HG02884 (cell line): ENCODE results near the gene KRT32.

ENCODE experiments used
- ATAC-seq: cut with Tn5 transposase; IDR thresholded peaks from one replicate; pipeline ENCODE4 v1.9.1; 2021; ENCODE audit warnings: mild to moderate bottlenecking, moderate library complexity; ENCODE audit not compliant: unreplicated experiment

The KRT32 gene

DNA sequence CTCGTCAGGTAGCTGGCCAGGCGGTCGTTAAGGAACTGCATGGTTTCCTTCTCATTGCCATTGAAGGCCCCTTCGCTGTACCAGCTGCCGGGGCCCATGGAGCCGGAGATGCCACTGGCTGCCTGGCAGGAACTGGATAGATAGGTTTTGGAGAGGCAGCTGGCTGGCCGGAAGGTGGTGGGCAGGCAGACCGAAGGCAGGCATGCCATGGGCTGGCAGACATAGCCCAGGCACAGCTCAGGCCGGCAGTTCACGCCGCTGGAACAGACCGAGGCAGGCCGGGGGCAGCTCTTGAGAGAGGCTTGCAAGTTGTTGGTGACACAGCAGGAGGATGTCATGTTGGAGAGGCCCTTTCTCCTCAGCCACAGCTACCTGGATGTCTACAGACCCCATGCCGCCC, at the start of gene KRT32:
TSS of gene KRT32 (minus strand) at position 399 of the 400 bp plus-strand sequence. CDS start at position 338, 61 bp downstream.
- no peak for ATAC-seq

DNA sequence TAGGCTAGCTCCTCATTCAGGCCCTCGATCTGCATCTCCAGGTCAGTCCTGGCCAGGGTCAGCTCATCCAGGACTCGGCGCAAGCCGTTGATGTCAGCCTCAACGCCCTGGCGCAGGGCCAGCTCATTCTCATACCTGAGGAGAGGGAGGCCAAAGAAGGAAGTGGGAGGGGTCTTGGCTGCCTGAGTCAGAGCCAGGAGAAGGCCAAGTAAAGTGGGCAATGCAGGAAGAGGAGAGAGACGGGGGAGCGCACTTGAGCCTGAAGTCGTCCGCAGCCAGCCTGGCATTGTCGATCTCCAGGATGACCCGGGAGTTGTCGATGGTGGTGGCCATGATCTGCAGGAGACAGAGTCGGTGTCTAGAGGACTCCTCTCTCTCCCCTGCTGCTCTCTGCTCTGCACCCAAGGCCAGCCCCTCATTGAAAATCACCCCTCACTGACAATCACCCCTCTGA, 49.7 kb upstream of the KRT32 start:
- ATAC-seq: no peak

DNA sequence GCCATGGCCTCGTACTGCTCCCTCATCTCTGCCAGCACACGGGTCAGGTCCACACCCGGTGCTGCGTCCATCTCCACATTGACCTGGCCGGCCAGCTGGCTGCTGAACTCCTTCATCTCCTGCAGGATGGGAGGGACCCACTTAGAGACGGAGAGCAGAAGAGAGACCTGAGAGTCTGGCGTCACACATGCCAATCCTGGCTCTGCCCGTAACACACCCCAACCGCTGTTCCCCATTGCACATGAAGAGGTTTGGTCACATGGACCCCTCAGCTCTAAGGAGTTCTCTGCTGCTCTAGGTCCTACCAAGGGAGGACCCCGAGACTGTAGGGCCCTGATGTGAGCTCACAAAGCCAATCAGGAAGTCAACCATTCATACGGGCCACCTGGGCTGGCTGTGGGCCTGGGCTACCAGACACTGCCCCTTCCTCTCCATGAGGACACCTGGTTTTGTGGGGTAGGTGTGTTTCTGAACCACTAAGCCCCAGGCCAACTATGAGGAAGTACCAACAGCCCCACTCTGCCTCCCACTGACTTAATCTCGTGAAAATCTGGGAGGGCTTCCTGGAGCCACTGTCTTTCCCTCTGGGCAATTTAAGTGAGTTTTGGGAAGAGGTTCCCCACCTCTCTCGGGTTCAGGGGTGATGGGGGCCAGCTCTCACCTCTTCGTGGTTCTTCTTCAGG, 49.1 kb upstream of the KRT32 start:
- no peak for ATAC-seq

DNA sequence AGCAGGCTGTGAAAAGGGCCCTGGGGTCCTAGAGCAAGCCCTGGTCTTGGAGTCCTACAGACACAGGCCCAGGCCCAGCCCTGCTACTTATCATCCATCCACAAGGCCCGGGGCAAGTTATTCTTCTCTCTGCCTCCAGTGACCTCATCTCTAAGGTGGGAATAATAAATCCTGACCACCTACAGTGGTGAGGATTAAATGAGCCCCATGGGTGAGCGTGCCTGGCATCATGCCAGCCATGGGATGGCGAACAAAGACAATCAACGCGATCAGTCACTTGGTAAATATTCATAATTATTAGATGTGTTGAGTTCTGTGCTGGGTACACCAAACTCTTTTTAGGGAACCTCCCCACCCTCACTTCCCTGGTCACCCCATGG, 46.0 kb upstream of the KRT32 start:
- ATAC-seq: no peak

DNA sequence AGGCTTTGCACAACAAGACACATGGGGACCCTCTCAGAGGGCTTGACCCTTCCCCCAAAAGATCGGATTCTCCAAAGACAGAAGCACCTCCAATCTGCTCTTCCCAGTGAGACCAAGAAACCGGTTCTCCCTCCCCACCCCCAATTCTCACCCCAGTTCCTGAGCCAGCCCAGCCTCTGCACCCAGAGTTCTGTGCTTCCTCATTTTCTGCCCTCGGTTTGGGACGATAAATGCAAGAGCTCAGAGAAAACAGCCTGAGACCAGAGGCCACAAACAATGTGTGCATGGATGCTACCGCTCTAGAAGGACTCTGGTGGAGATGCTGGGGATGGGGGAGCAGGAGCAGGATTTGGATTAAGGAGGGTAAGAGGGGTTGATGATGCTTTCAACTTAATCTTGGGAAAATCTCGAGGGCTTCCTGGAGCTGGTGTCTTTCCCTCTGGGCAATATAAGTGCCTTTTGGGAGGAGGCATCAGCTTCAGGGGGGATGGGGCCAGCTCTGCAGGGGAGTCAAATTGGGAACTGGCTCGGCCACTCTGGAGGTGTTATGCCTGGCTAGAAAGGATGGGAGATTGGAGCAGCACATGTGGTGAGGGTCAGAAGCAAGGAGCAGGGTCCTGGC, 45.5 kb upstream of the KRT32 start:
- ATAC-seq: no peak

DNA sequence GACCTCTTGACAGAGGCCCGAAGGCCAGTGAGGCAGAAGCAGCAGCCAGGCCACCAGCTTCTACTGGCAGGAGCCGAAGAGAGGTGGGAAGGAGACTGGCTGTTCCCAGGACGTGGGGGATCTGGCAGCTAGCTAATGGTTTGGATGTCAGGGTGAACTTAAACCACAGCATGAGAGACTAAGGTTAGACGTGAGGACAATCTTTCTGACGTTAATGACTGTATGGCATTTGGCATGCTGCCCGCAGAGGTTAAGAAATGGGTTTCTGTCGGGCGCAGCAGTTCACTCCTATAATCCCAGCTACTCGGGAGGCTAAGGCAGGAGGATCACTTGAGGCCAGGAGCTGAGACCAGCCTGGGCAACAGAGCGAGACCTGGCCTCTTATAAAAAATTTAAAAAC, 44.5 kb upstream of the KRT32 start:
- no peak for ATAC-seq

DNA sequence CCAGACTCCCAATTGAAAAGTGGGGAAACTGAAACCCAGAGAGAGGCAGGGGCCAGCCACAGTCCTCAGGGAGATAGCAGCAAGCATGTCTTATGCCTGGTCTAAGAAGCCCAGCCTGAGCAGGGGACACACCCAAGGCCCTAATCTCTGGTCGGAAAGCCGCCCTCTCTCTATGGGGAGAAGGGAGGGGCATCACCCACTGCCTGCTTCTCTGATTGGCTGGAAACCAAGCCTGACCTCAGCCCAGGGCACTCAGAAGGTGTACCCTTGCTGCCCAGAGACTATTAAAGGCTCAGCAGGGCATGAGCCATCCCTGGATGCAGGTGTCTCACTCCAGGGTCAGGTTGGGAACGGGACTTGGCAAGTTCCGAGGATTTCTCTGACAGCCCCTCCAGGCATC, 43.9 kb upstream of the KRT32 start:
- ATAC-seq: no peak

DNA sequence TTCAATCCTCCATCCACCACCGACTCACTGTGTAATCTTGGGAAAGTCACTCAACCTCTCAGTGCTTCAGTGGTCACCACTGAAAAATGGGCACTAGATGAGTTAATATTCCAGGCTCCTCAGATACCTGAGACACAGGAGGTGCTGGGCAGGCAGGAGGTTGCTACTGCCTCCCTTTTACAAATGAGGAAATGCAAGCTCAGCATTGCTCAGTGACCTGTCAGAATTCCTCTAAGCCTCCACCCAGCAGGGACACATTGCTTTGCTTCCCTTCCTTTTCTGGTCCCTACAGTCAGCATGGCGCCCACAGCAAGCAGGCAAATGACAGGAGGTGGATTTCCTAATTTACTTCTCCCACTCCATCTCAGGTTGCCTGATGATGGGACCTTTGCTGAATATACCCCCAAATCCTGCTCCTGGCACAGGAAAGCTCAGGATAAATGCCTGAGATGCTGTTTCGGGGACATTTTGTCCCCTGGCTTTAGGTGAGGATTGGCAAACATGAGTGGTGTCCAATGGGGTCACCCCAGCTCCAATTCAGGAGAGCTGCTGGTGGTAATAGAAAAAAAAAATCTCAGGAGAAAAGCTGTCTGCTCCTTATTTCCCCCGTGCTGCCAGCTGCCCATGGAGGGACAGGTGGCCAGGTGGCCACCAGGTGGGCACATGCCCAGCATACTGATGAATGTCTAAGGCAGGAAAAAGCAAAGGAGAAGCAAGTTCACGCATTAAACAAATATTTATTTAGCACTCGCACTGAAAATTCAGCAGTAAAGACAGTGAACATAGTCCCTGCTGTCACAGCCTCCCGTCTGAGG, 43.3 kb upstream of the KRT32 start:
- no peak for ATAC-seq

DNA sequence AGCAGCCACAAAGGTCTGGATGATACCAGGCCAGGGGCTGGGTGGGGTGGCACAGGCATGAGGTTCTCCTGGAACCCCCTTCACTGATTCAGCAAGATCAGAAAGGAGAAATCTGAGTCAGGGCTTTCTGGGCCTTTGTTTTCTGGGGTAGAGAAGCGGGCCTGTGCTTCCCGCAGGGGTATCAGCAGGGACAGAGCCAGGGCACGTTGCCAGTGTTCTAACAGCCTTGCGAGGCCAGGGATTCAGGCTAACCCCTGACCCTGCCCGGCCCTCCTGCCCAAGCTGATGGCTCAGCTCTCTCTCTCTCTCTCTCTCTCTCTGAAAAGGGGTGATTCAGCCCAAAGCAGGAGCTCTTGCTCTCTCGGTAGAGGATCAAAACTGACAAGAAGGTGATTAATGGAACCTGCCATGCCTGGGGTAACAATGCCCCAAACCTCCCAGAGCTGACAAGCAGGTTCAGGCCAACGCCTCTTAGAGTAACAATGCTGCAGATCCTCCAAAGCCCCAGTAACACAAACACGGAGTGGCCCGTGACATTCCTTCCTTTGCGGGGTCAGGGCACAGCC, 40.2 kb upstream of the KRT32 start:
- no peak for ATAC-seq

DNA sequence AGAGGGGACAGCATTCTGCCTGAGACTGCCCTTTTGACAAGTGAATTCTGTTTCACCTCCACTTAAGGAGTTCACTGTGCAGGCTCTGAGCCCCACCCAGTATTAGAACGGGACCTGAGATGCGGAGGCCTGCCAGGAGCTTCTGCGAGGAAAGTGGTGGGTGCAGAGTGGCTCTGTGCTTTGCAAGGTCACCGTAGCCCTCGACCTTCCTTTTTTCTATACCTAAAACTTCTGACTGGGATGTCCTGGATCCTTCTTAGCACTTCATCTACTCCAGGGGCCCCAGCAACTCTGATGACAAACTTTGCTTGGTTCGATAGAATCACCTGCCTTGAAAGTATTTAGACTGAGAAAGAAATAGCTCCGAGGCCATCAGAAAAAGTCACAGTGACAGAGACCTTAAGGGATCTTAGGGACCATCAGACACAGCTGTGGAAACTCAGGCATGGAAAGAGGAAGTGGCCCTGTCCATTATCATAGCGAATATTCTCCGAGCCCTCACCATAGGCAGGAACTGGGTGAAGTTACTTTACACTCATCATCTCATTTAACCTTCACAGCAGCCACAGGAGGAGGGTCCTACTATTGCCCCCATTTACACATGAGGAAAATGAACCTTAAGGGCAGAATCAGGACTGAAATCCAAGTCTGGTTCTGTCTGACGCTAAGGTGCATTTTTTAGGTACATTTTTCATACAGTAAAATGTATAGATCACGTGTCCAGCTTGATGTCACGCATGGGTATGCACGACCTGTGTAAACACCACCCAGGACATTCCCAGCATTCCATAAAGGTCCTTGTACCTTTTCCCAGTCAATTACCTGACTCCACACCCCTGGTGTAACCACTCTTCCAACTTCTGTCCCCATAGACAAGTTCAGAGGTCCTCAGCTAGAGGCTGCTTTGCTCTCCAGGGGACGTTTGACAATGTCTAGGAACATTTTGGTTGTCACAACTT, 38.9 kb upstream of the KRT32 start:
- no peak for ATAC-seq

DNA sequence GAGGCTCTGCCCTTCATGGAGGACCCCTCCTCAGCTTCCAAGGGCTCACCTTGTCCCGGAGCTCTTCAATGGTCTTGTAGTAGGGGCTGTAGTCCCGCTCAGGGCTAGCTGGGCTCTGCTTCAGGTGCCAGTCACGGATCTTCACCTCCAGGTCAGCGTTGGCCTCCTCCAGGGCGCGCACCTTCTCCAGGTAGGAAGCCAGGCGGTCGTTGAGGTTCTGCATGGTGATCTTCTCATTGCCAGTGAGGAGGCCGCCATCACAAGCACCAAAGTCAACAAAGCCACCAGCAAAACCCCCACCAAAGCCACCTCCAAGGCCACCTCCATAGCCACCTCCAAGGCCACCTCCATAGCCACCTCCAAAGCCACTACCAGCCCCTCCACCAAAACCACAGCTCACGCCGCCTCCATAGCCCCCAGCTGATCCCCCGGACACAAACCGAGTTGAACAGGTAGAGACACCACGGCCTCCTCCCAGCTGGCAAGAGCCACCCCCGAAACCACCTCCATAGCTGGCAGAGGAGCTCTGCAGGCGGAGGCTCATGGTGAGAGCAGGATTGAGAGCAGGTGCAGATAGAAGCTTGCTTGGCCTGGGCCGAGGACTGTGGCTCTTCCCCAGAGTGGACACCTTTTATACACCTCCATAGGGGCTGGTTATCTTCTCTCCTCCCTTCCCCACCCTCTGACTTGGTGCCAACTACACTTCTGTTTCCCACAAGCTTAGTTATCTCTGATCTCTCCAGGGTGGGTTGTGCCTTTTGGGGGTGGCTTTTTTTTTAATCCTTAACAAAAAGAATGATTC, 38.0 kb upstream of the KRT32 start, which contains the start of gene KRT13:
TSS of gene KRT13 (minus strand) at position 606 of the 802 bp plus-strand sequence. CDS start at position 544, 62 bp downstream.
- no peak for ATAC-seq

DNA sequence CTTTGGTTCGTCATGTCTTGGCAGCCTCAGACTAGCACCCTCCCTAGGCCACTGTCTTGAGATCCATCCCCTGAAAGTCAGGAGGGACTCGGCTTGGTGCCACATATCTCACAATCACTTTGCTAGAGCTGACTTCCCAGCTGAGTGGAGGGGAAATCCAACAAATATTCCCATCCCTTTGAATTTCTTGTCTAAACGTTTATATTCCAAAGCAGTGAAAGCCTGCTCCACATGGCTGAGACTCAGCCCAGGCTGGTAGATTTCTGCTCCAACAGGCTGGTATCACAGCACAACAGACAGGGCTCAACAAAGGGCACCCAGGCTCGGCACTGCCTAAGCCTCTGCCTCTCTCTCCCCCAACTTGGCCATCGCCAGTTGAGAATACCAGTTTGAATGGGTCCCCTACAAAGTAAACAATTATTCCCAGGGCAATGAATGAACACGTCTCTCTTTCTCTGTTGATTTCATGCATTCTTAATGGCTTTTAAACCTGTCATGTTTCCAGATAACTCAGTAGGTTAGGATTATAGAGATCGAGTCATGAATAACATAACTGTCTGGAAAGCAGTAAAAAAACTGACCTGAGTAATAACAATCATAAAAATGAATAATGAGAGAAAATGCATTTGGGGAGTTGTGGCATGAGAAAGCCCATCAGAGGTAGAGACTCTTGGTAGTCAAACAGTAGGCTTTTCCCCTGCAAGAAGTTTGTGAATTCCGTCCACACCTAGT, 37.2 kb upstream of the KRT32 start:
- no peak for ATAC-seq

DNA sequence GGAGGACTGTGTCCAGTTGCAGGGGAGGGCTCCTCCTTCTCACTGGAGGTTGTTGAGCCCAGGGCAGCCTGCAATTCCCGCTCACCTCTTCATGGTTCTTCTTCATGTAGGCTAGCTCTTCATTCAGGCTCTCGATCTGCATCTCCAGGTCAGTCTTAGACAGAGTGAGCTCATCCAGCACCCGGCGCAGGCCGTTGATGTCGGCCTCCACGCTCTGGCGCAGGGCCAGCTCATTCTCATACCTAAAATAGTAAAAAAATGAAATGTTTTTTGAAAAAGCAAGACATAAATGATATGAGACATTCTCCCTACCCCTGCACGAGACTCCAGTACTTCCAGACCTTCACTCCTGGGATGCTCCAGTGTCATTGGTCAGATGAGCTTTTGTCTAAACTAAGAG, 36.0 kb upstream of the KRT32 start:
- no peak for ATAC-seq

DNA sequence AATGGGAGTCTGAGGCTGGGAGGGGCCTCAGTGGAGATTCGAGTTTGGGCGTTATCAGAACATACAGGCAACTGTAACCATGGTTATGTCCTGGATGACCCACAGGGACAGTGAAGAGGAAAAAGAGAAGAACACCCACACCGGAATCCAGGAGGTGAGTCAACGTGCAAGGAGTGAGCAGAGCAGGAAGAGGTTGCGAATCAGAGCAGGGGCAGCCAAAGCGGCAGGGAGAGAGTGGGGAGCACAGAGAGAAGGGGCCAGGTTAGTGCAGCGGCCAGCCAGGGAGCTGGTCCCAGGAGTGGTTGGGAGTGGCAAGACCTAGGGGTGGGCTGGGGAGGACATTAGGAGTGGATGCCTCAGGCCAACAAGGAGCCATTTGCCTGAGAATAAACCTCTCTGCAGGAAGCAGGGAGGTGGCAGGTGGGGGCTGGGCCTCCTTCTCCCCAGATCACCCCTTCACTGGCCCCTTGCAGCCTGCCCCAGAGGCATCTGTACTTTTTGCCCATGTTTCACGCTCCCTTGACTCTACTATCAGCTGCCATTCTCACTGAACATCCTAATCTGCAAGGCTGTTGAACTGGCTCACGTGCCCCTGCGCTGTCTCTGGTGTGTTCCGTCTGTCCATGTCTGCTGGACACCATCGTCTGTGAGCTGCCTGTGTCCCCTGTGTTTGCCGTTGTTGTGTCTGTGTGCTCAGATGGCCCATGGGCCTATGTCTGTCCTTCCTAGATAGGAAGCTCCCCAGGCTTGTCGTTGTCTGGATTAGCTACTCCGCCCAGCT, 33.1 kb upstream of the KRT32 start:
- ATAC-seq: no peak

DNA sequence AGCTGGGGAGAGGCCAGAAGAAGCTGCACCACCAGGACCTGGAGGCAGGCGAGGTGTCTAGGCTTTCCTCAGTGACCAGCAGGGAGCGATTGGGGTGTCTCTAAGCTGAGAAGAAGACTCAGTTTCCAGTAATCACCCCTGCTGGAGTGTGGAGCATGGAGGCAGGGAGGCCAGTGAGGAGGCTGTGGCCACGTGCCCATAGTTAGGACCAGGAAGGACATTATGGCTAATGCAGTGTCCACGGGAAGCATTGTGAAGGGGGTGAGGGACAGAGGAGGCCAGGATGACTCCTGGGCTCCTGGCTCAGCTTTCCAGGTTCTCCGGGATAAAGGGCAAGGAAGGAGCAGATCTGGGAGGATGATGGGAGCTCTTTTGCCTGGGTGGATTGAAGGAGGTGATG, 32.5 kb upstream of the KRT32 start:
- no peak for ATAC-seq

DNA sequence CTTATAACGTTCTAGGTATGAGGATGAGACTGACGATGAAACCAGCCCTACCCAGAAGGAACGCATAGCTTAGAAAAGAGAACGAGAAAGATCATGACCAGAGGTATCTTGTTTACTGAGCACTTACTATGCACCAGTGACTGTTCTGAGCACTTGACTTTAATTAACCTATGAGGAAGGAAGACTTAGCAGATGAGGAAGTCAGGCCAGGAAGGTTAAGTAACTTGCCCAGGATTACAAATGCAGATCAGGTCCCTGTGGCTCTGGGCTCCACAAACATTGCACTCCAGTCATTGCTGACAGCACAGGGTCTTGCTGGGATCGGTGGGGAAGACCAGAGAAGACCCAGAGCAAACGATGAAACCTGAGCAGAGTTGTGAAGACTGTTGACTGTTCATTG, 31.1 kb upstream of the KRT32 start:
- ATAC-seq: no peak

DNA sequence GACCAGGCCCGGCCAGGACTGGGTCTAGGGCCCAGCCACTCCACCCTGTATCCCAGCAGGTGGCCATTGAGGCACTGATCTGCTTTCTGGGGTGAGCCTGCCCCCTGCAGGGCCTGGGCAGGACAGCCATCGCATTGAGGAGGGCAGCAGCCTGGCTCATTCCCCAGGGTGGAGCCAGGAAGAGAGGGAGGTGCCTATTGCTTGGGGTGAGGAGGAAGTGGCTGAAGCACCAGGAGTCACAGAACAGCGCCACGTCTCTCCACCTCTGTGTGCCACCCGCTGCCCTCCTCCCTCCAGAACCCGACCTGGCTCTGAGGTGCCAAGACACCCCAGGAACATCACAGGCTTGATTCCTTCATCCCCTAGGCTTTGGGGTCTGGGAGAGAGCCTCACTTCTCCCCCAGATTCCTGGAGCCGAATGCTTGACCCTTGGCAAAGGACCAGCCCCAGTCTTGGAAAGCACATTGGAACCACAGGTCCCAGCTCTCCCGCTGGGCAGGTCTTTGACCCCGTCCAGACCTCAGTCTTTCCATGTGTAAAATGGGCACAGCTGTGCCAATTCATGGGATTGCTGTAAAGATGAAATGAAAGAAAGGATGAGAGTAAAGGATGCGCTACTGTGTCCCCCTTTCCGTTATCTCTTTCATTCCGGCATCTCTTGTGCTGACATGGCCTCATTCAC, 29.8 kb upstream of the KRT32 start:
- no peak for ATAC-seq

DNA sequence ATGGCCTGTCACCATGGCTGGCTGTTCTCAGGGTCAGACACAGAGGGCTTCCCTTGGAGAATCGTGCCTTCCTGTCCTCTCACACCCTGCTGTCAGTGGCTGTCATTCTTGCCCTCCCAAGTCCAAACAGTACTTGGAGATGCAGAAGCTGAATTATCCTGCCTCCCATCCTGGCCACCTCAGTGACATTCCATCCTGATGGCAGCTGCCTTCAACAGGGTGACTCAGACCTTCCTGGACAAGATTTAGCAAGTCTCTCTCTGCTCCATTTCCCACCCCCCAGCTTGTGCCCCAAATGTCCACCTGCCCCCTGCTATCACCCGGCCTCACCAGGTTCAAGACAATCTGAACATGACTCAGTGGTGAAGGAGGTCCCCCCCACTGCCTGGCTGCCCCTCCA, 27.3 kb upstream of the KRT32 start:
- no peak for ATAC-seq
